ENCODE data around the gene PLEKHG1.

The PLEKHG1 gene

DNA sequence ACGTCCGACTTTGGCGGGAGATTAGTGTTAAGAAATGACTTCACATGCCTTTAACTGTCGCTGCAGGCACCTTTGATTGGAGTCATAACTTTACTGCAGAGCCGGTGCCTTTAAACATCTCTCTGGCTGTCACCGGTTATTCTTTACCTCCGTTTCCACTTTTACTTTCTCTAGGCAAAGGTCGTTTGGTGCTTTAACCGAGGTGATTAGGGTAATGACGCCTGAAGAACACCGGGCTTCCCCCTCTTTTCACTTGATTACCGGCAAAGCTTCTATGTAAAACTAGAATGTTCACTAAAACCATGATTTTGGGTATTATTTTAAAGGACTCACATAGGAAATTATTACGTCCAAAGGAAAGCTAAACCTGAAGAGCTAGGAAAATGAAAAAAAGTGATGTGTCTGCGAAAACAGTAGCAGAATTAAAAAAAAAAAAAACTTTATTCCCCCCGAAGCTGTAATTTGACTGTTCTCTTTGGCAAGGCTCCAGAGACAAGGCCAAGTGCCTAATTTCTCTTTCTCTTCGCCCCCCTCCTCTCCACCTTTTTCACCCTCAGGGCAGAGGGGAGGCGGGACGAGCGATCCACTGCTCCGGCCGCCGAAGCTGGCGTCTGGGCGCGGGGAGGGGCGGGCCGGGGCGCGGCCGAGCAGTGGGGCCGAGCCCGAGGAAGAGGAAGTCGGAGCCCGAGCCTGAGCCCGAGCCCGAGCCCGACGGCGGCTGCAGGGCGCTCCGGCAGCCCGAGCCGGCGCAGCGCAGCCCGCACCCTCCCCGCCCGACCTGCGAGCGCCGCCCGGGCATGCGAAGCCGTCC is at the start of gene PLEKHG1:
Gene PLEKHG1, plus strand, starts transcription at position 687 of the 811 bp plus-strand sequence. CDS start 133,797 bp downstream, outside the sequence.
- peak; percentile 70 for DNase-seq

GRCh38 chr6:150550244-150550643 is 49.4 kb upstream of the PLEKHG1 start:
- no peak for DNase-seq

- DNase-seq: no peak
Measured at GRCh38 chr6:150557043-150557599, 42.6 kb upstream of the PLEKHG1 start.

- no peak for DNase-seq
Measured at GRCh38 chr6:150560004-150560883, 39.4 kb upstream of the PLEKHG1 start.

GRCh38 chr6:150560884-150561219 is 38.8 kb upstream of the PLEKHG1 start:
- DNase-seq: no peak

DNA sequence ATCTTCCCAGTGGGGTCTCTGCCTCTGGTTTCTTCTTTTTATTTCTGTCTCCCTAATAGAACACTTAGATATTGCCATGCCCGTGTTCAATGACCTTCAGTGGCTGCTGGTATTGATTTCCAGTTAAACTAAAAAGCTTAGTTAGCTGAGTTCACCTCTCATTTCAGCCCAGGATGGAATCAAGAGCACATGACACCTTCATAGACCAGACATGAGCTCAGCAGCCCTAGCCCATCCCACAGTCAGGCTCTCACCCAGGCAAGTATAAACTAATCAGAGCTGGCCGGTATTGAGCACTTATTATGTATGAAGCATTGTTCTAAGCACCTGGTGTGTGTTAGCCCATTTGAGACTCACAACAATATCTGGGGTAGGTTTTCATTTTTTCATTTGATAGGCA is 33.7 kb upstream of the PLEKHG1 start:
- DNase-seq: no peak

- DNase-seq: no peak
Measured at GRCh38 chr6:150566486-150566885, 33.2 kb upstream of the PLEKHG1 start.

GRCh38 chr6:150567380-150567779 is 32.3 kb upstream of the PLEKHG1 start:
- no peak for DNase-seq

- no peak for DNase-seq
Measured at GRCh38 chr6:150567823-150568383, 31.8 kb upstream of the PLEKHG1 start.

DNA sequence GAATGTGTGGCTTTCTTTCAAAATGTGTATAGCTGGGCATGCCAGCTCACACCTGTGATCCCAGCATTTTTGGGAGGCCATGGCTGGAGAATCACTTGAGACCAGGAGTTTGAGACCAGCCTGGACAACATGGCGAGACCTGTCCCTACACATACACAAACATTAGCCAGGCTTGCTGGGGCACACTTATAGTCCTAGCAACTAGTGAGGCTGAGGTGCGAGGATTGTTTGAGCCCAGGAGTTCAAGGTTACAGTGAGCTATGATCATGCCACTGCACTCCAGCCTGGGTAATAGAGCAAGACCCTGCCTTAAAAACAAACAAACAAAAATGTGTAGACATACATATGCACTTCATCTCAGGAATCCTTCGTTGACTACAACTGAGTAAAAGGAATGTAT is 31.1 kb upstream of the PLEKHG1 start:
- DNase-seq: no peak

DNA sequence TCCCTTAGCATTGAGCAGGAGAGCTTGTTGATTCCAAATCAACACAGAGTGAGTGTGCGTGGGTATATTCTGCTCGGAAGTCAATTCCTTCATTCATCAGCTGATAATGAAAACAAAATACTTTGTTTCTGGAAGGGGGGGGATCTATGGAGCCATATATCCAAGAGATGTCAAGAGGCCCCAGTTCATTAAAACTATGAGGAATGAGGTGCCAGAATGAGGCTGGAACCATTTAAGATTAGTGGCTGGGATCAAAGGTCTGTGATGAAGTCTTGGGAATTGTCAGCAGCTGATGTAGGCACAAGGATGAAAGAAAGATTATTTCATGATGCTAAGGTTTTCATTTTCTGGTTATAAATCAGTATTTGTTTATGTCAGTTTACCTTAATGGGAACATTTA is 30.5 kb upstream of the PLEKHG1 start:
- DNase-seq: no peak

DNA sequence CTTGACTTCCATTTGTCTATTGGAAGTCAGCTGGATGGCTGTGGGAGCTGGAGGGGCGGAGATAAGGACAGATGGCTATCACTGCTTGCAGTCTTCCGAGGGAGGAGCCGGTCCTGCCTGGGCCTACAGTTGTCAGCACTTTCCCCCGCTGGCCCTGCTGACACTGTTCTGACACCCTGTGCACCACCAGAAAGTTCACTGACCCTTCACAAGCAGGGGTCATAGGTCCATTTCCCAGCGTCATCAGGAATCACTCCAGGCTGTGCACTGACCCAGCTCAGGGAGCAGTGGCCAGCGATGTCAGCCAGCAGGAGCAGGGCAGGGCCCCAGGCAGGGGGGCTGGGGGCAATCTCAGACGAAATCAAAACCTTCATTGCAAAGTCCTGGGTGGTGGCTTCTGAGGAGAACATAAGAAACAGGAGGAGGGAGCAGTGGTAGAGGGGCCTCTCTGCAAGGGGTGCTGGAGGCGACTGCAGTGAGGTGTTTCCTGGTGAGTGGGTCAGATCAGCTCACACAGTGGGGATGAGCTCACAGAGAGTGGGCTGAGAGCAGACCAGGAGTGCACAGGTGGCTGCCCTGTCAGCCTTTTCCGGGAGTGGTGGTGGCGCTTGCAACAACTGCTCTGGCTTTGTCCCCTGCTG is 26.5 kb upstream of the PLEKHG1 start:
- DNase-seq: no peak

DNA sequence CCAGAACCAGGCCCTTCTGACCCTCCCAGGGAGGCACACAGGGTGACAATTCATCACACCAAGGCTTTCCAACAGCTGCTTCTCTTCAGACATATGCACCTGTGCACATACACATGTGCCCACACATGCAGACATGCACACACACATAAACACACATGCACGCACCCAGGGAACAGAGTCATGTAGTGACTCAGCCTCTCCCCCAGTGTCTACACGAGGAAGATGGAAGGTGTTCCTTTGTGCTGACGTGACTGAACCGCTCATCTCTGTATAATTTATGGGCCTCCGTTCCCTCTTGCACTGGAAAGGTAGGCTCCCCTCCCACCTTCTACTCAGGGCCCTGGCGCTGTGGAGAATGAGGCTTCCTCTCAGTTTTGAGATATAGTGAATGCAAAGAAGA is 23.8 kb upstream of the PLEKHG1 start:
- DNase-seq: no peak

GRCh38 chr6:150576651-150577226 is 22.9 kb upstream of the PLEKHG1 start:
- DNase-seq: no peak

DNA sequence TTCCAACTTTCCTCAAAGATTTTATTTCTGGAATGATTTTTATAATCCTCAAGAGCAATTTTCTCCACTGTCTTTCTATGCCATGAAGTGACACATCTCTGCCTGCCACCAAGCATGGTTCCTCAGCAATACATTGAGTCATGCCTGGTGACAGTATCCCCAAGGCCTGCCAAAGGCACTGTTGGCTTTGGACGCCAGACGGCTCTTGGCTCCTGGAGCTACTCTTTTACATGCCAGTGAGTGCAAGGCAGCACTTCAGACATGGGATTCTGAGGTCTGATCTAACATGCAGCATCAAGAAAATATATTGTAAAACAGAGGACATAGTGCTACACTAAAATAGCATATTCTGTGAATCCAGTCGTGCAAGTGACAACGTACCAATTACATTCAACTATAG is 20.1 kb upstream of the PLEKHG1 start:
- DNase-seq: no peak

- no peak for DNase-seq
Measured at GRCh38 chr6:150580489-150580888, 19.2 kb upstream of the PLEKHG1 start.

- no peak for DNase-seq
Measured at GRCh38 chr6:150584065-150584464, 15.6 kb upstream of the PLEKHG1 start.

DNA sequence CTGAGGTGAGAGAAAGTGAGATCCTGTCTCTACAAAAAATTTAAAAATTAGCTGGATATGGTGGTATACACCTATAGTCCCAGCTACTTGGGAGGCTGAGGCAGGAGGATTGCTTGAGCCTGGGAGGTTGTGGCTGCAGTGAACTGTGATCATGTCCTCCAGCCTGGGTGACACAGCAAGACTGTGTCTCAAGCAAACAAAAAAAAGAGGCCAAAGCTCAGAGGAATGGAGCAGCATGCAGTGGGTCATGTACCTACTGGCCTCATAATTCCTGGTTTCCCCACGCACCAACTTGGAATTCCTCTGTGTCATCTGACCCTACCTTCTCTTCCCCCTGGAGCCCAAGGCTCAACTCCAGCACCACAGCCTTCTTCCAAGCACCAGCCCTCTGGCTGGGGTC is 15.1 kb upstream of the PLEKHG1 start:
- no peak for DNase-seq

- DNase-seq: no peak
Measured at GRCh38 chr6:150586850-150587359, 12.8 kb upstream of the PLEKHG1 start.

- no peak for DNase-seq
Measured at GRCh38 chr6:150587637-150588036, 12.0 kb upstream of the PLEKHG1 start.

DNA sequence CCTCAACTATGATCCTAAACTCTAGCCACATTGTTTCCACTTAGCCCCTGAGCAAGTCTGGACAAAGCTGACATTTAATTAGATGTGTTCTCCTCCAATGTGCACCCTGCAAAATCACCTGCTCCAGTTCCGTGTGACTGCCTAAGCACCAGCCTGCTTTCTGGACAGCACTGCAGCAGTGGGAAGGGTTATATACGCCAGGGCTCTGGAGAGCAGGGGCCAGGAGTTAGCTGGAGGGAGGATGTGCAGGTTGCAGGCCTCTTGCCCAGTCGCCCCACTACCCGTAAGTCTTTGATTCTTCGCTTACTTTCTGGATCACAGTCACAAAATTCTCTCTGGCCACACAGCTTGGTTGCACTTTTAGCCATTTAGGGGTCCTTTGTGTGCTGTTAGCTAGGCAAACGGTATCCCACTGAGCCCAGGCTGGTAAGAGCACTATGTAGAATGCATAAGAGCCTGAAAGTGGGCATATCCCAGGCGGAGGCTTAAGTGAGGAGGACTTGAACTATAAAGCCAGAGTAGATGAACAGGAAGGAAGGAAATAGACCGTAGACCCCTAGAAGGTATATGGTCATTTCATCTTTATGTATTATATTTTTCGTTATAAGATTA is 10.7 kb upstream of the PLEKHG1 start:
- no peak for DNase-seq

GRCh38 chr6:150589852-150590251 is 9.8 kb upstream of the PLEKHG1 start:
- no peak for DNase-seq
